Osteocyte (in vitro differentiated cells): Measurements from ENCODE around the gene RIPPLY1. TPM values are rescaled to one million over a fixed set of nuclear protein-coding genes. Genes with fewer than 3 reads are reported as not detected.
"Not testable (repeated sequence)": the region's sequence is repeated elsewhere in the genome, so short reads cannot be mapped to it uniquely, and the experiment has no call there.

ENCODE experiments used
- DNase-seq: peaks from one replicate; pipeline ENCODE4 v3.0.0; 2021; ENCODE audit warnings: mixed read lengths; ENCODE audit not compliant: unreplicated experiment; ENCODE audit errors: extremely low spot score
- H3K27ac Mint-ChIP-seq: one replicate; pipeline ENCODE4 v1.8.0; 2021; ENCODE audit warnings: mild to moderate bottlenecking, mixed read lengths; ENCODE audit not compliant: unreplicated experiment
- H3K27me3 Mint-ChIP-seq: one replicate; pipeline ENCODE4 v1.8.0; 2021; ENCODE audit warnings: mixed read lengths; ENCODE audit not compliant: unreplicated experiment
- H3K36me3 Mint-ChIP-seq: one replicate; pipeline ENCODE4 v1.8.0; 2021; ENCODE audit warnings: mixed read lengths; ENCODE audit not compliant: unreplicated experiment
- H3K4me1 Mint-ChIP-seq: one replicate; pipeline ENCODE4 v1.8.0; 2021; ENCODE audit warnings: mixed read lengths; ENCODE audit not compliant: unreplicated experiment
- H3K4me3 Mint-ChIP-seq: one replicate; pipeline ENCODE4 v1.8.0; 2021; ENCODE audit warnings: mild to moderate bottlenecking, moderate library complexity, mixed read lengths; ENCODE audit not compliant: unreplicated experiment
- H3K9me3 Mint-ChIP-seq: one replicate; pipeline ENCODE4 v1.8.0; 2021; ENCODE audit warnings: mixed read lengths; ENCODE audit not compliant: unreplicated experiment
- total RNA-seq: library from RNA; stranded (reverse); gene quantifications from 2 replicates; pipeline ENCODE4 v1.2.1, GENCODE V29; 2021
- TF ChIP-seq, protein P1 (sequence below): fragments of 200-600 bp; sonication (generic); IDR thresholded peaks from 2 replicates; pipeline ENCODE4 v1.5.0; 2021; ENCODE audit warnings: antibody characterized with exemption, mild to moderate bottlenecking, moderate library complexity

RIPPLY1 gene
- total RNA-seq, 1 donor from 2014 or later, result not detected

DNA sequence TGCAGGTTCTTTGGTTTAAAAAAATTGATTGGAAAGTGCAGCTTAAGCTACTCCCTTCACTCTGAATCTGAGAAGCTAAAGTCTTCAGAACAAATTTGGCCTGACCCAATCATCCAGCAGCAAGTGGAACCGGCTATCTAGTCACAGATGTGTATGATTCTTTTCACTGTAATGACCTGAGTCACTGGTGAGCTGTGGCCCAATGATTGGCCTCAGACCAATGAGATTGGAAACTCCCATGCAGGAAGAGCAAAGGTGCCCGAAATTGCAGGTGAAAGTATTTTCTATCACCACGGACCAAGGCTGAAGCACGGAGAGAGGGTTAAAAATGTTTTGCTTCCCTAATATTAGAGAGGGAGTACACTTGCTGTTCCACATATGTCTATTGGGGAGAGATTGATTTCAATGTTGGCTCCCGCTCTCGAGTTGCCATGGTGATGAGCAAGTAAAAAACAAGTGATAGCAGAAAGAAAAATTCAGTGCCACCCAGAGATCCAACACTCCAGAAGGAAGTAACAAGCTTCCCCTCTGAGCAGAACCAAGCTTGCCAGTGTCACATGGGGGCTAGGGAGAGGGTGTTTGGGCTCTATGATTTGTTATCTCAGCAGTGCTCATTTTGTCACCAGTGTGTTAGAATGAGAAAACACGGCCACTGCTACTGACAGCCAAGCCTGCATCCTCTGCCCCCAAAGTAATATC lies 11.2 kb downstream of the RIPPLY1 start:
- Mint-ChIP-seq H3K27ac (no peak overlapping the region), H3K4me1 (peaks cover 14% of the 10 kb centered on the region), H3K4me3 (no peak overlapping the region), H3K9me3 (peaks cover 6% of the 10 kb centered on the region), H3K36me3 (no peaks in the 10 kb centered on the region), H3K27me3 (peaks cover 15% of the 10 kb centered on the region)
- TF ChIP-seq, protein P1, sequence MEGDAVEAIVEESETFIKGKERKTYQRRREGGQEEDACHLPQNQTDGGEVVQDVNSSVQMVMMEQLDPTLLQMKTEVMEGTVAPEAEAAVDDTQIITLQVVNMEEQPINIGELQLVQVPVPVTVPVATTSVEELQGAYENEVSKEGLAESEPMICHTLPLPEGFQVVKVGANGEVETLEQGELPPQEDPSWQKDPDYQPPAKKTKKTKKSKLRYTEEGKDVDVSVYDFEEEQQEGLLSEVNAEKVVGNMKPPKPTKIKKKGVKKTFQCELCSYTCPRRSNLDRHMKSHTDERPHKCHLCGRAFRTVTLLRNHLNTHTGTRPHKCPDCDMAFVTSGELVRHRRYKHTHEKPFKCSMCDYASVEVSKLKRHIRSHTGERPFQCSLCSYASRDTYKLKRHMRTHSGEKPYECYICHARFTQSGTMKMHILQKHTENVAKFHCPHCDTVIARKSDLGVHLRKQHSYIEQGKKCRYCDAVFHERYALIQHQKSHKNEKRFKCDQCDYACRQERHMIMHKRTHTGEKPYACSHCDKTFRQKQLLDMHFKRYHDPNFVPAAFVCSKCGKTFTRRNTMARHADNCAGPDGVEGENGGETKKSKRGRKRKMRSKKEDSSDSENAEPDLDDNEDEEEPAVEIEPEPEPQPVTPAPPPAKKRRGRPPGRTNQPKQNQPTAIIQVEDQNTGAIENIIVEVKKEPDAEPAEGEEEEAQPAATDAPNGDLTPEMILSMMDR, result no peak
- no peak for DNase-seq

DNA sequence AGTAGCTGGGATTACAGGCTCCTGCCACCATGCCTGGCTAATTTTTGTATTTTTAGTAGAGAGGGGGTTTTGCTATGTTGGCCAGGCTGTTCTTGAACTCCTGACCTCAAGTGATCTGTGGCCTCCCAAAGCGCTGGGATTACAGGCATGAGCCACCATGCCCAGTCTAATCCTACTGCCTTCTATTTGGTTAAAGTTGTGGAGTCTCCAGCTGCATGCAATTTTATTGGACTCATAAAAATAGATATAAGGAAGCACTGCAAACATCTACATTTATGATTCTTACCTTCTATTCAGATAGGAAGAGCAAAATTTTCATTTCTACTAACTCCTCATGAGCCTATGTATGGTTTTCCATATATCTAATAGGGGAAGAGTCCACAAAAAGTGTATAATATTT lies 13.7 kb downstream of the RIPPLY1 start:
- DNase-seq, result no peak
- H3K27me3 Mint-ChIP-seq, result peaks cover 19% of the 10 kb centered on the region

DNA sequence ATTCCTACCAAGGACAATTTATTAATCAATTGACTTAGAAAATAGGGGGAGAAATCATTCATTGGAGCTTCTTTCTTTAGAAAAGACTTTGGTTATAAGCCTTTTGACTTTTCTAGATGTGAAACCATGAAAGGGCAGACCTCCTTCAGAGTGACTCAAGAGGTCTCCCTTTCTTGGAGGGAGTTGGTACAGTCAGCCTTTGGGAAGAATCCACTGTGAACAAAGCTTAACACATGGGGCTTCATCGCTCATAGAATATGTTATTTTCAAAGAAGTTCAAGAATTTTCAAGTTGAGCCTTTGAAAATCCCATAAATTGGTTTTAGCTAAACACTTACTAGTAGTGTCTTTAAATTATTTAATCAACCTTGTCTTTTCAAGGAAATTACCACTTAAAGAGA lies 28.0 kb downstream of the RIPPLY1 start:
- Mint-ChIP-seq H3K4me3 (no peak overlapping the region), H3K36me3 (no peaks in the 10 kb centered on the region), H3K9me3 (peaks cover 8% of the 10 kb centered on the region), H3K4me1 (no peaks in the 10 kb centered on the region), H3K27ac (no peak overlapping the region), H3K27me3 (no peaks in the 10 kb centered on the region)
- DNase-seq, result no peak
- TF ChIP-seq, protein P1, result no peak

More for the DNA sequence above, 13.7 kb downstream of the RIPPLY1 start:
- H3K27ac Mint-ChIP-seq, result no peak overlapping the region
- peaks cover 6% of the 10 kb centered on the region for H3K9me3 Mint-ChIP-seq
- no peaks in the 10 kb centered on the region for H3K36me3 Mint-ChIP-seq
- H3K4me3 Mint-ChIP-seq, result no peak overlapping the region
- TF ChIP-seq, protein P1, result no peak
- H3K4me1 Mint-ChIP-seq, result no peaks in the 10 kb centered on the region

DNA sequence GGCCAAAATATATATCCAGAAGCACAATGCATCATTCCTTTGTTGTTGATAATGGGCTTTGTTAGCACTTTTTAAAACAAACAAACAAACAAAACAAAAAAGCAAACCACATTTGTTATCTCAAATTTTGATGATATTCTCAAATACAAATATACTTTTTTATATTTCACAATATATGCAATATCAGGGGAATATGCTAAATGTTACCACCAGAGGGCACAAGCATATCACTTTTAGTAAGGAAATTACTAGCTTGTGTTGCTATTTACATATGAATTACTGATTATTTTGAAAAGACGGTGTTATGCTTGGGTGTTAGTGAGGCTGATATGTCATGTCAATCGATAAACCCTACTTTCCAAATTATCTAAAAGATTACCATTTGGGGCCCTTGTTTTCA lies 29.1 kb downstream of the RIPPLY1 start:
- no peak for DNase-seq
- Mint-ChIP-seq H3K4me3 (no peak overlapping the region), H3K27me3 (no peaks in the 10 kb centered on the region), H3K4me1 (no peaks in the 10 kb centered on the region), H3K36me3 (no peaks in the 10 kb centered on the region), H3K27ac (no peak overlapping the region), H3K9me3 (peaks cover 3% of the 10 kb centered on the region)
- TF ChIP-seq, protein P1, result peak; percentile 62

DNA sequence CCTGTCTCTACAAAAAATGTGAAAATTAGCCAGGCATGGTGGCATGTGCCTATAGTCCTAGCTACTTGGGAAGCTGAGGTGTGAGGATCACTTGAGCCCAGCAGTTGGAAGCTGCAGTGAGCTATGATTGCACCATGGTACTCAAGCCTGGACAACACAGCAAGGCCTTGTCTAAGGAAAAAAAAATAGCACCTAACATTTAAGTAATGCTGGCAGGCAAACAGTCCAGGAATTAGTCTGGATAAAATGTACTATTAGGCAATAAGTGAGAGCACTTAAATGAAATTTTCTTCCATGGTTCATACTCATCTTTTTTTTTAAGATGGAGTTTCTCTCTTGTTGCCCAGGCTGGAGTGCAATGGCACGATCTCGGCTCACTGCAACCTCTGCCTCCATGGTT lies 30.3 kb downstream of the RIPPLY1 start:
- not testable (repeated sequence) for H3K27ac Mint-ChIP-seq, H3K4me1 Mint-ChIP-seq, H3K9me3 Mint-ChIP-seq, H3K36me3 Mint-ChIP-seq, H3K4me3 Mint-ChIP-seq, H3K27me3 Mint-ChIP-seq, DNase-seq
